HG02610 (cell line): ENCODE results near the gene MAML3.

Experiments
- ATAC-seq: cut with Tn5 transposase; IDR thresholded peaks from one replicate; pipeline ENCODE4 v1.9.1; 2021; ENCODE audit warnings: mild to moderate bottlenecking, moderate library complexity; ENCODE audit not compliant: unreplicated experiment

MAML3 gene

DNA sequence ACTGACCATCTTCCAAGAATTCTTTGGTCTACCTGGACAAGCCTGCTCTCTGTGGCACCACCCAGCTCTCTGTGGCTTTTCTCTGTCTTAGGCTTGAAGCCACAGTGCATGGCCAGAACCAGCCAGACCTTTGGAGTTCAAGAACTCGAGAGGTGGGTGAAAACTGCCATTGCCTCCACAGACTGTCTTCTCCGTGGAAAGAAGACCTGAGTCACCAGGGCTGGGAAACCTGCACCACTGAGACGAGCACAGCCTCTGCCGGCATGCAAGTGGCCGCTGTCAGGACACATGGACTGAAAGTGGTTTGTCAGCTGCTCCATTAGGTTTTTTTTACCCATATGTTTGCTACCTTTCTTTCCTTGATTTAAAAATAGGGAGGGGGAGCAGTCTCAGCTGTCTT lies 413.9 kb downstream of the MAML3 start:
- no peak for ATAC-seq

DNA sequence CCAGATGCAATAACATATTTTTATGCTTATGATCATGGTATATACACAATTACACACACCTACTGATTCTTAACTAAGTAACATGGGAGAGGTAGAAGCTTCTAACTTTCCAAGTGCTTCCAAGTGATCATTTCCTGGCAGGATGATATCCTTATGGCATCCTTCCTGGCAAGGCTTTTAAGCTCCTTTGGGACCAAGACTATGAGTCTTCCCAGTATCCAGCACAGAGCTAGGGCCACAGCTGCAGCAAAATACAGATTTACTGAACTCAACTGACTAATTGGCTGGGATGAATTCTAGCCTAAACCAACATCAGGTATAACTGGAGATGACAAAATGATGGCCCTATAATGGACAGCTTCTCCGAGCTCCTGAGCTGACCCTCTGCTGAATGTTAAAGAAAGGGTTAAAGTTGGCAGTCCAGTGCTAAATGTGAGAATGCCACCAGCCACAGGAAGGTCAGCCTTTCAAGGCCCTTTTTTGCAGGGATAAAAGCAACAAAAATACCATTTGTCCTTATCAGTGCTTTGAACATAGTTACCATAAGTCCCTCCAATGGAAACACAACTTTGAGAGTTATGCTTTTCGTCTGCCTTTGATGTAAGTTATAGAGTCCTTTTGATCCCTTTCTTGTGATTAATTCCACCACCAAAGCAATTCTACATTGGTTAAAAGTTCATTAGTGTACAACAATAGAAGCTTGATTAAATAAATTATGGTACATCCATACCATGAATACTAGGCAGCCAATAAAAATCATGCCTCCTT lies 415.0 kb downstream of the MAML3 start:
- no peak for ATAC-seq

DNA sequence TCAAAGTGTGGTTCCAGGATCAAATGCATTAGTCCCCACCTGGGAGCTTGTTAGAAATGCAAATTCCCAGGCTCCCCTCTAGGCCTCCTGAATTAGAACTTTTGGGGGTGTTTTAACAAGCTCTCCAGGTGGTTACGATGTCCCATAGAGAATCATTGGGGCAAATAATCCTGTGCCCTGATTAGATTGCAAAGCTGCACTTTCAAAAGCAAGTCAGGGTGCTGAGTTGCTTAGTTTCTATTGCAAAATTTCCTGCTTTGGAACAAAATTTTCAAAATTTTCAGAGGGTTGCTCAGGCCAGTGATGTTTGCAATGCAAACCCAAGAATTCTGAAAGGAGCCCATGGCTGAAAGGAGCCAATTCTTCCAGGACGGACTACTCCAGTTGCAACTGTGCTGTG lies 417.3 kb downstream of the MAML3 start:
- ATAC-seq, result no peak

DNA sequence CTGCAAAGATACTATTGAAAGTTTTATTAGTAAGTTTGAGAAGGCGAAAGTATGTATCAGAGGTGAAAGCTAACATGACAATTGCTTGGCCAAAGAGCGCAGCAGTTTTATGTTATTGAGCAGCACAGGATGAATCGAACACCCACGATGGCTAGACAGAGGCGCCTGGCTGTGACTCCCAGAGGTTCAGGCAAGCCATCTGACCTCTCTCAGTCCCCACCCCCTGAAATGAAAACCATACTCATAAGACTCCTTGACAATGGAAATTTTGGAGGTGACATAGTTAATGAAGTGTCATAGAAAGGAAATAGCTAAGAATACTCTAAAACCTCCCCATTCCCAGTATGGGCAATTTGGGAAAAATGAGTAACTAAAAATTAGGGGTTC lies 417.7 kb downstream of the MAML3 start:
- ATAC-seq, result no peak

- no peak for ATAC-seq
Observed at GRCh38 chr4:139735381-139736273, 418.4 kb downstream of the MAML3 start.

GRCh38 chr4:139734875-139735380 lies 419.1 kb downstream of the MAML3 start:
- peak; percentile 84 for ATAC-seq

GRCh38 chr4:139734201-139734874 lies 419.6 kb downstream of the MAML3 start:
- ATAC-seq, result no peak

DNA sequence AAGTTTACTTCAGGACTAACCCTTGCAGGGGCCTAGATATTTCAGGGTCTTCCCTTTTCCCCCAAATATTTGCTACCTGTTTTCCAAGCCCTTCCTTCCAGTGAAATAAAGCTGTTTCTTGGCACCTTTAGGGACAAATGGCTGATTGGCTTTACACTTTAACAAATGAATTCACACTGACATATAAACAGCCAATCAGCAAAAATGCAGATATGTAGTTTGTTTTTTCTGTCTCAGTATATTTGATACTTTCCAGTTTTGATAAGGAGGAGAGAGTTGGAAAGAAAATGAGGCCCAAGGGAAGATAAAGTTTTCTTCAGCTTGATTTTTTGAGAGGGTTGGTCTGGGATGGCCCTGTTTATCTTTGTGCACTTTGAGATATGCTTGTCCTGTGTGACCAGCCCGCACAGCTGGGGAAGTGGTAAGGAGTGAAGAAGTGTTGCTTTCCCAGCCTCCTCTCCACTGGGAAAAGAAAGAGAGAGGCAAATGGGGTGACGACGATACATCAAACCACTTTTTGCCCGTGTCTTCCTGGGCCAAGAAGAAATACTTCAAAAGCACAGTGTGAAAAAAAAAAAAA lies 420.9 kb downstream of the MAML3 start:
- ATAC-seq, result no peak

GRCh38 chr4:139728840-139729239 lies 425.1 kb downstream of the MAML3 start:
- no peak for ATAC-seq

- ATAC-seq, result no peak
Observed at GRCh38 chr4:139728146-139728545, 425.8 kb downstream of the MAML3 start.

GRCh38 chr4:139726615-139727014 lies 427.4 kb downstream of the MAML3 start:
- ATAC-seq, result no peak

GRCh38 chr4:139725236-139725635 lies 428.7 kb downstream of the MAML3 start:
- no peak for ATAC-seq

DNA sequence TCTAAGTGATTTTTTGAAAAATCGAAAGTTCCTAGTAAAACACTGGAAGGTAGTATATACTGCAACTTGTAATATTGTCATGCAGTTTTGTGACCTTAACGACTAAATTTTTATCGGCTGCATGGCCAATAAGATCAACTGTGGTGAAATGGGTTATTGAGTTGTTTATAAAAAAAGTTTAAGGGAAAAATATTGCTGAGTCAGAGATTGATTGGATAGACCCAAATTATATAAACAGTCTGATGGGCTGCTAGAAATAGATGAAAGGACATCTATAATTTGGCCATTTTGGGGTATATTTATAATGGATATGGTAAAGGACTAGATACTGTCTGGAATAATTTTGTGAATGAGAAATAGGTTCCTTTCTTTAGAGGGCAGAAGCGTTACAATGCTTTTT lies 432.2 kb downstream of the MAML3 start:
- no peak for ATAC-seq

DNA sequence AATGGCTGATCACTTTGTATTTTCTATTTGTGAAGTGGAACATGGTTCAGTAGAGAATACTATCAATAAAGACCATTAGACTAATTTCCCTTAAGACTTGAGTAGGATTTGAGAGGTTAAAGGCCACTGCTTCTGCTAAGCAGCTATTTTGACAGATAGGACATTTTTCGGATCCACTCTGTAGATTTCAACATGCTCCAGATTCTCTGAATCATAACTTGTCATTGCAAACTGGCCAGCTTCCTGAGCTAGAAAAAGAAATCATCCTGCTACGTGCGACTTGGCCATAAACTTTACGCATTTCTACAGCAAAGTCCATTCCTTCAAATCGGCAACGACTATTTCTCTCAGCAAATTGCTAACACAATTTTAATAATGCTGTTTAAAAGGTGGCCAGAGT lies 433.2 kb downstream of the MAML3 start:
- ATAC-seq, result no peak

DNA sequence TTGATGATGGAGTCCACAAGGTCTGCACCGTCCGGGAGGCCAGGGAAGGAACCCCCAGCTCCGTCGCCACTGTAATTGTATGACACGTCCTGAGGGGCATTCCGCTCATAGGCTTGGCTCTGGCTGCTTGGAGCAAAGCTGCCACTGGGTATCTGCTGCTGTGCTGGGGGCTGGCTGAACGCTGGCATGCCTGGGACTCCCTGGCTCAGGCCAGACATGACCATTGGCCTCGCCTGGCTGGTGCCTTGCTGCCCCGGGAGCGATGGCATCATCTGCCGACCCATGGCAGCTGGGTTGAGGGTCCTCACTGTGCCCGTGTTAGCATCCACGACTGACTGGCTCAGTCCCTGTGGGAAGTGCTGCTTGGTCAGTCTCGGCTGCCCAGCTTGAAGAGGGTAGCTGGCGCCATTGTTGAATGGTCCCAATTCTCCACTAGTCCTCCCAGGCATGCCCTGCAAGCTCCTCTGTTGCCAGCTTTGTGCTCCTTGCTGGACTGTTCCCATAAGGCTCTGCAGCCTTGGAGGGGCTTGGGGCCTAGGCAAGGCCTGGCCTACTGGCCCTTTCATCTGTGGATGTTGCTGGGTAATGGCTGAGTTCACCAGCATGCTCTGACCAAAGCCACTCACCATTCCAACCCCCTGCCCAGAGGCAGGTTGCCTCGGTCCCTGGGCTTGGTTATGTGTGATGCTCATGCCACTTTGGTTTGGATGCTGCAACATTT lies 434.4 kb downstream of the MAML3 start:
- ATAC-seq, result no peak

DNA sequence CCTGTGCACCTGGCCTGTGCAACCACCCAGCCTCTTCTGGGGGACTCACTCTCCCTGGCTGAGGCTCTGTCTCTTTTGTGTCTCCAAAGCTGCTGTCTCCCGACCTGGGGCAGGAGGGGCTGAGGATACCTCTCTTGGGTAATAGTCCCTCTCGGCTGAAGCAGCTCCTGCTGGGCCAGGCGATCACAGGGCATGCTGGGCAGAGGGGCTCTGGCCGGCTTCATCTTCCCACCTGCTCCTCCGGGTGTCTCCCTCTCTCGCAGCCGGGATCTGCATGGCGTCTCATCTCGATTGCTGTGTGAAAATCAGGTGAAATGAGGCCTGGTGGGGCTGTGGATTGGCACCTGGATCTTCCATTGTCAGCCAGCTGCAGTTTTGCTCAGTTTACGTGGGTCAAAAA lies 435.2 kb downstream of the MAML3 start:
- ATAC-seq, result no peak

GRCh38 chr4:139718358-139718757 lies 435.6 kb downstream of the MAML3 start:
- ATAC-seq, result no peak

GRCh38 chr4:139715746-139716391 lies 438.1 kb downstream of the MAML3 start:
- no peak for ATAC-seq

DNA sequence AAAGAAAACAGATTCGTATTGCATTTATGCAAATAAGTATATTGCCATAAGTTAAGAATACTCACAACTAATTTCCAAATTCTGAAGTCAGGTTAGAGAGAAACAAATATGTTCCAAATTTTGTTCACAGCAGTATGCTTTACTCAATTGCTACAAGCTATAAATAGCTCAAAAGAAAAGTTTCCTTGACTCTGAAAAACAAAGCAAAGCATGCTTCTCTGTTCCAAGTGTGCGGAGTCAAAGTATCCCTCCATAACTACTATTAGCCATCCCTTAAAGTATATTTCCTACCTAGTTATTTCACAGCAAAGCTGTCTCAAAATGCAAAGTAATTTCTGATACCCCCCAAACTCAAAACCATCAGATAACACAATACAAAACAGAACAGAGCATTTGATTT lies 441.1 kb downstream of the MAML3 start:
- no peak for ATAC-seq

DNA sequence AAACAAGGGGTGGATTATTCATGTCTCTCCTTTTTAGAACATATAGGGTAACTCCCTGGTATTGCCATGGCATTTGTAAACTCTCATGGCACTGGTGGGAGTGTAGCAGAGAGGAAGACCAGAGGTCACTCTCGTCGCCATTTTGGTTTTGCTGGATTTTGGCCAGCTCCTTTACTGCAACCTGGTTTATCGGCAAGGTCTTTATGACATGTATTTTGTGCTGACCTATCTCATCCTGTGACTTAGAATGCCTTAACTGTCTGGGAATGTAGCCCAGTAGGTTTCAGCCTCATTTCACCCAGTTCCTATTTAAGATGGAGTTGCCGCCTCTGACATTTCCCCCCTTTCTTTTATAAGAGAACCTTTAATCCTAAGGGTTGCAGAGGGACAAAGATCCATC lies 442.5 kb downstream of the MAML3 start:
- no peak for ATAC-seq
